CD8-positive, alpha-beta memory T cell (primary cell): ENCODE data around the gene CYP26A1. TPM values are rescaled to one million over a fixed set of nuclear protein-coding genes. Genes with fewer than 3 reads are reported as not detected.

Experiments
- CTCF ChIA-PET: fragments of 350-600 bp; sonication (Branson Sonifier 250); formaldehyde crosslinking; loops from one replicate; lab custom pipeline; 2021; ENCODE audit warnings: antibody characterized with exemption; lab: Charles Lee
- POLR2A ChIA-PET: fragments of 350-600 bp; sonication (Branson Sonifier 250); formaldehyde crosslinking; loops from one replicate; lab custom pipeline; 2021; ENCODE audit warnings: antibody characterized with exemption; lab: Charles Lee
- DNase-seq, 5 donors: peaks; one replicate each; pipeline versions ENCODE4 v3.0.0 to v3.0.0-alpha.2; 2020 to 2022; ENCODE audit warnings: mixed read lengths in 1 of 5
- H3K27ac ChIP-seq: one replicate; pipeline ENCODE4 v1.7.0; 2013; ENCODE audit warnings: low read depth, mild to moderate bottlenecking, low read length, moderate library complexity
- H3K27me3 ChIP-seq: 2 replicates; pipeline ENCODE4 v1.7.0; 2013; ENCODE audit warnings: low read length, mild to moderate bottlenecking; ENCODE audit not compliant: insufficient read depth, poor library complexity, severe bottlenecking
- H3K36me3 ChIP-seq: 2 replicates; pipeline ENCODE4 v1.7.0; 2013; ENCODE audit warnings: mild to moderate bottlenecking, low read length, moderate library complexity; ENCODE audit not compliant: insufficient read depth
- H3K4me1 ChIP-seq: 2 replicates; pipeline ENCODE4 v1.7.0; 2013; ENCODE audit warnings: mild to moderate bottlenecking, low read length, moderate library complexity; ENCODE audit not compliant: insufficient read depth
- H3K4me3 ChIP-seq: 2 replicates; pipeline ENCODE4 v1.7.0; 2013; ENCODE audit warnings: mild to moderate bottlenecking, low read length
- H3K9me3 ChIP-seq: 2 replicates; pipeline ENCODE4 v1.7.0; 2013; ENCODE audit warnings: mild to moderate bottlenecking, low read length
- H3K27ac Mint-ChIP-seq, 8 donors: one replicate each; pipeline ENCODE4 v1.8.0; 2020 to 2021; ENCODE audit warnings: mixed read lengths in 8 of 8, mild to moderate bottlenecking in 6 of 8, inconsistent platforms in 3 of 8, moderate library complexity in 3 of 8
- H3K27me3 Mint-ChIP-seq, 2 donors: one replicate each; pipeline ENCODE4 v1.8.0; 2020 to 2021; ENCODE audit warnings: mixed read lengths in 2 of 2, mild to moderate bottlenecking in 1 of 2, moderate library complexity in 1 of 2
- H3K36me3 Mint-ChIP-seq, 3 donors: one replicate each; pipeline ENCODE4 v1.8.0; 2020 to 2021; ENCODE audit warnings: mixed read lengths in 3 of 3, inconsistent platforms in 1 of 3, mild to moderate bottlenecking in 1 of 3
- H3K4me1 Mint-ChIP-seq, 3 donors: one replicate each; pipeline ENCODE4 v1.8.0; 2020 to 2021; ENCODE audit warnings: mixed read lengths in 3 of 3, inconsistent platforms in 1 of 3, mild to moderate bottlenecking in 1 of 3
- H3K4me3 Mint-ChIP-seq, 7 donors: one replicate each; pipeline ENCODE4 v1.8.0; 2020 to 2021; ENCODE audit warnings: mixed read lengths in 7 of 7, mild to moderate bottlenecking in 6 of 7, moderate library complexity in 4 of 7, inconsistent platforms in 2 of 7
- H3K9me3 Mint-ChIP-seq, 5 donors: one replicate each; pipeline ENCODE4 v1.8.0; 2020 to 2022; ENCODE audit warnings: mixed read lengths in 5 of 5, mild to moderate bottlenecking in 3 of 5, moderate library complexity in 2 of 5, inconsistent platforms in 1 of 5
- polyA plus RNA-seq: library from polyadenylated mRNA; unstranded; fragments of 300-500 nt; fragmentation: Illumina TruSeq; gene quantifications from one replicate; pipeline ENCODE4 v1.2.3, GENCODE V29; 2021
- total RNA-seq, 2 experiments: library from RNA; stranded (reverse); gene quantifications; one replicate each; pipeline ENCODE4 v1.2.3, GENCODE V29; 2021

CYP26A1 gene, protein sequence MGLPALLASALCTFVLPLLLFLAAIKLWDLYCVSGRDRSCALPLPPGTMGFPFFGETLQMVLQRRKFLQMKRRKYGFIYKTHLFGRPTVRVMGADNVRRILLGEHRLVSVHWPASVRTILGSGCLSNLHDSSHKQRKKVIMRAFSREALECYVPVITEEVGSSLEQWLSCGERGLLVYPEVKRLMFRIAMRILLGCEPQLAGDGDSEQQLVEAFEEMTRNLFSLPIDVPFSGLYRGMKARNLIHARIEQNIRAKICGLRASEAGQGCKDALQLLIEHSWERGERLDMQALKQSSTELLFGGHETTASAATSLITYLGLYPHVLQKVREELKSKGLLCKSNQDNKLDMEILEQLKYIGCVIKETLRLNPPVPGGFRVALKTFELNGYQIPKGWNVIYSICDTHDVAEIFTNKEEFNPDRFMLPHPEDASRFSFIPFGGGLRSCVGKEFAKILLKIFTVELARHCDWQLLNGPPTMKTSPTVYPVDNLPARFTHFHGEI
- not detected for total RNA-seq
- polyA plus RNA-seq: not detected

- Mint-ChIP-seq H3K36me3 (no peaks in the 10 kb centered on the region), H3K9me3 (peaks cover 0 to 2% (median 0%) of the 10 kb centered on the region in 5 donors), H3K4me1 (peaks cover 21 to 51% (median 25%) of the 10 kb centered on the region in 3 donors), H3K27ac (no peak within 1 kb of the TSS), H3K27me3 (peaks cover 54 to 76% of the 10 kb centered on the region in 2 donors), H3K4me3 (peak within 1 kb of the TSS; percentile 62 to 76 (median 70))
- Histone ChIP-seq H3K27me3 (peaks cover 21% of the 10 kb centered on the region), H3K27ac (peak within 1 kb of the TSS; percentile 79), H3K4me3 (peak within 1 kb of the TSS; percentile 26), H3K9me3 (no peaks in the 10 kb centered on the region), H3K4me1 (peaks cover 4% of the 10 kb centered on the region), H3K36me3 (no peaks in the 10 kb centered on the region)
- CTCF ChIA-PET: no interaction called here
- POLR2A ChIA-PET: no interaction called here
- no peak for DNase-seq
Measured at GRCh38 chr10:93073539-93074146, at the start of gene CYP26A1. Gene CYP26A1 (plus strand): TSS chr10:93073893. CDS start chr10:93073935, 42 bp downstream.

DNA sequence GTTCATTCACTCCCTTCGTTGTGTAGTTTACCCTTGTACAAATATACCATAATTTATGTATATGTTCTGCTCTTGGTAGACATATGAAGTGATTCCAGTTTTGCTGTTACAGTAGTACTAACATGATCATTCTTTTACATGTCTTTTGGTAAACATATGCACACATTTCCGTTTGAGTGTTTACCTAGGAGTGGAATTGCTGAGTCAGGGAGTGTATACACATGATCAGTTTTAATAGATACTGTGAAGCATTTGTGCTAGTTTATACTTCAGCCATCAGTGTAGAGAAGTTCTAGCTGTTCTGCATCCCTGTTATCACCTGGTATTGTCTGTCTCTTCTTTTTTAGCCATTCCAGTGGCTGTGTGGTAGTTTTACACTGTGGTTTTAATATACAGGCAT, 47.6 kb upstream of the CYP26A1 start:
- H3K4me3 ChIP-seq: no peak overlapping the region
- ChIA-PET POLR2A (no interaction called here), CTCF (no interaction called here)
- Mint-ChIP-seq H3K27me3 (no peaks in the 10 kb centered on the region), H3K36me3 (peaks cover 4 to 32% (median 21%) of the 10 kb centered on the region in 3 donors), H3K4me3 (no peak overlapping the region), H3K4me1 (no peaks in the 10 kb centered on the region), H3K27ac (no peak overlapping the region), H3K9me3 (no peaks in the 10 kb centered on the region)
- no peaks in the 10 kb centered on the region for H3K9me3 ChIP-seq
- H3K27ac ChIP-seq: no peak overlapping the region
- H3K36me3 ChIP-seq: no peaks in the 10 kb centered on the region
- no peak for DNase-seq
- H3K27me3 ChIP-seq: no peaks in the 10 kb centered on the region
- H3K4me1 ChIP-seq: no peaks in the 10 kb centered on the region

DNA sequence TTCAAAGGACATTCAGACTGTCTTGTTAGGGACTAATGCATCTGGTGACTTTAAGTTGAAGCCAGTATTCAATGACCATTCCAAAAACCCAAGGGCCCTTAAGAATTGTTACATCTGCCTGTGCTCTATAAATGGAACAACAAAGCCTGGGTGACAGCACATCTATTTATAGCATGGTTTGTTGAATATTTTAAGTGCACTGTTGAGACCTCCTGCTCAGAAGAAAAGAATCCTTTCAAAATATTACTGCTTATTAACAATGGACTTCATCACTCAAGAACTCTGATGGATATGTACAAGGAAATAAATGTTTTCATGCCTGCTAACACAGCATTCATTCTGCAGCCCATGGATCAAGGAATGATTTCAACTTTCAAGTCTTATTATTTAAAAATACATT, 46.2 kb upstream of the CYP26A1 start:
- H3K9me3 Mint-ChIP-seq: no peaks in the 10 kb centered on the region
- no peaks in the 10 kb centered on the region for H3K27me3 Mint-ChIP-seq
- Histone ChIP-seq H3K36me3 (no peaks in the 10 kb centered on the region), H3K4me1 (no peaks in the 10 kb centered on the region), H3K9me3 (no peaks in the 10 kb centered on the region), H3K4me3 (no peak overlapping the region), H3K27me3 (no peaks in the 10 kb centered on the region), H3K27ac (no peak overlapping the region)
- ChIA-PET CTCF (no interaction called here), POLR2A (no interaction called here)
- peaks cover 4 to 31% (median 19%) of the 10 kb centered on the region in 3 donors for H3K36me3 Mint-ChIP-seq
- no peak overlapping the region for H3K4me3 Mint-ChIP-seq
- H3K4me1 Mint-ChIP-seq: no peaks in the 10 kb centered on the region
- no peak for DNase-seq
- no peak overlapping the region for H3K27ac Mint-ChIP-seq

DNA sequence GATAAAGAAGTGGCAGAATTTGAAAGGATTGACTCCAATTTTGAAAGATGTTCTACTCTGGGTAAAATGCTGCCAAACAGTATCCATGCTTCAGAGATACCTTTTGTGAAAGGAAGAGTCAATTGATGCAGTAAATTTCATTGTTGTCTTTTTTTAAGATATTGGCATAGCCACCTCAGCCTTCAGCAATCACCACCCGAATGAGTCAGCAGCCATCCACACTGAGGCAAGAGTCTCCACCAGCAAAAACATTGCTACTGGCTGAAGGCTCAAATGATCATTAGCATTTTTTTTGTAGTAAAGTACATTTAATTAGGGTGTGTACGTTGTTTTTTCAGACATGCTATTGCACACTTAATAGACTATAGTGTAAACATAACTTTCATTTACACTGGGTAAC, 44.8 kb upstream of the CYP26A1 start:
- no peak for DNase-seq
- POLR2A ChIA-PET: no interaction called here
- Mint-ChIP-seq H3K4me3 (no peak overlapping the region), H3K9me3 (no peaks in the 10 kb centered on the region), H3K4me1 (no peaks in the 10 kb centered on the region), H3K27ac (no peak overlapping the region), H3K36me3 (peaks cover 4 to 29% (median 19%) of the 10 kb centered on the region in 3 donors), H3K27me3 (no peaks in the 10 kb centered on the region)
- H3K27ac ChIP-seq: no peak overlapping the region
- CTCF ChIA-PET: interaction anchor here (0.7 kb wide), 2 partner anchors 32 to 299 kb away, joined by 3 read pairs; no protein-coding TSS in a partner anchor
- no peaks in the 10 kb centered on the region for H3K9me3 ChIP-seq
- H3K36me3 ChIP-seq: no peaks in the 10 kb centered on the region
- H3K4me1 ChIP-seq: no peaks in the 10 kb centered on the region
- no peak overlapping the region for H3K4me3 ChIP-seq
- no peaks in the 10 kb centered on the region for H3K27me3 ChIP-seq

DNA sequence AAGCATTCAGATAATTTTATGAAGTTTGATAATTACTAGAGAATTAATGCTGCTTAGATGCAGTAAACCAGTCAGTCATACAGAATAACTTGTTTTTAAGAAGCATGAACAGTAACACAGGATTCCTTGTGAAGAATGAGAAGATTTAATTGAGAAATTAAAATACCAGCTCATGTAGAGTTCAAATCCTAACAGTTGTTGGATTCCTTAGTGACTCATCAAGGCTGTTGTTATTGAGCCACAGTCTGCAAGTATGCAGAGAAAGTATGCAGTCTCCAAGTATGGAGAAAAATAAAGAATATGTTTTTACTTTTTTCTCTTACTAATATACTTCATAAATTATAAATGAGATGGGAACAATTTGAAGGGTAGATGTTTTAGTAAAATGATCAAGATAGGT, 43.3 kb upstream of the CYP26A1 start:
- no peak for DNase-seq
- H3K4me1 Mint-ChIP-seq: no peaks in the 10 kb centered on the region
- no peak overlapping the region for H3K27ac Mint-ChIP-seq
- no peaks in the 10 kb centered on the region for H3K4me1 ChIP-seq
- CTCF ChIA-PET: no interaction called here
- no peaks in the 10 kb centered on the region for H3K27me3 ChIP-seq
- H3K27ac ChIP-seq: no peak overlapping the region
- no peak overlapping the region for H3K4me3 ChIP-seq
- H3K9me3 Mint-ChIP-seq: no peaks in the 10 kb centered on the region
- no peaks in the 10 kb centered on the region for H3K9me3 ChIP-seq
- no peaks in the 10 kb centered on the region for H3K27me3 Mint-ChIP-seq
- H3K4me3 Mint-ChIP-seq: no peak overlapping the region
- no peaks in the 10 kb centered on the region for H3K36me3 ChIP-seq
- POLR2A ChIA-PET: no interaction called here
- H3K36me3 Mint-ChIP-seq: peaks cover 4 to 25% (median 17%) of the 10 kb centered on the region in 3 donors

DNA sequence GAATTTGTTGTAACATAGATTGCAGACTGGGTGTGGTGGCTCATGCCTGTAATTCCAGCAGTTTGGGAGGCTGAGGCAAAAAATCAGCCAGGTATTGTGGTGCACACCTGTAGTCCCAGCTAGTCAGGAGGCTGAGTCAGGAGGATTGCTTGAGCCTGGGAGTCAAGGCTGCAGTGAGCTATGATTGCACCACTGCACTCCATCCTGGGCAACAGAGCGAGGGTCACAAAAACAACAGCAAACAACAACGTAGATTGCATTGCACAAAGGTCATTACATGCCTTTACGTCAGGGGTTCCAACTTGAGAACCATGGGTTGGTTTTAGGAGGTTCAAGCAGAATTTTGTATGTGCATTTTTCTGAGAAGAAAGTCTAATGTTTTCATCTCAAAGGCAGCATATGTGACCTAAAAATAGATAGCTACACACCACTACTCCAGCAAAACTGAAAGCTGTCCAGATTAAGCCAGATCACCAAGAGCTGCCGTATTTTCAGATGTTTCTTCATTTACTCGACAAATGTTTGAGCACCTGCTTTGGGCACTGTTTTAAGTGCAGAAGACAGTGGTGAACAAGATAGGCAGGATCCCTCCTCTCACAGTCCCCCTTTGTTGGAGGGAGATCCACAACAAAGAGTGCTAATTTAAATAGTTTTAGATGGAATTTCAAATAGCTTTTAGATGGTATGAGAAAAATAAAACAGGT, 41.4 kb upstream of the CYP26A1 start:
- no peaks in the 10 kb centered on the region for H3K4me1 Mint-ChIP-seq
- H3K27me3 Mint-ChIP-seq: no peaks in the 10 kb centered on the region
- no peak for DNase-seq
- H3K27ac ChIP-seq: no peak overlapping the region
- H3K36me3 ChIP-seq: no peaks in the 10 kb centered on the region
- CTCF ChIA-PET: no interaction called here
- no peaks in the 10 kb centered on the region for H3K9me3 ChIP-seq
- H3K9me3 Mint-ChIP-seq: no peaks in the 10 kb centered on the region
- H3K36me3 Mint-ChIP-seq: peaks cover 8 to 10% (median 10%) of the 10 kb centered on the region in 3 donors
- H3K27ac Mint-ChIP-seq: peak overlapping the region in 1 of 8 donors; percentile 61
- H3K4me3 ChIP-seq: no peak overlapping the region
- no peak overlapping the region for H3K4me3 Mint-ChIP-seq
- POLR2A ChIA-PET: no interaction called here
- H3K4me1 ChIP-seq: no peaks in the 10 kb centered on the region
- H3K27me3 ChIP-seq: no peaks in the 10 kb centered on the region

- peak overlapping the region in 2 of 8 donors; percentile 5 to 26 for H3K27ac Mint-ChIP-seq
- no peak for DNase-seq
- Histone ChIP-seq H3K27ac (no peak overlapping the region), H3K27me3 (no peaks in the 10 kb centered on the region), H3K36me3 (no peaks in the 10 kb centered on the region), H3K4me1 (no peaks in the 10 kb centered on the region), H3K9me3 (no peaks in the 10 kb centered on the region), H3K4me3 (no peak overlapping the region)
- POLR2A ChIA-PET: no interaction called here
- no peak overlapping the region for H3K4me3 Mint-ChIP-seq
- peaks cover 7 to 10% (median 8%) of the 10 kb centered on the region in 3 donors for H3K36me3 Mint-ChIP-seq
- CTCF ChIA-PET: no interaction called here
- H3K4me1 Mint-ChIP-seq: no peaks in the 10 kb centered on the region
- H3K9me3 Mint-ChIP-seq: no peaks in the 10 kb centered on the region
- H3K27me3 Mint-ChIP-seq: no peaks in the 10 kb centered on the region
Measured at GRCh38 chr10:93032809-93033137, 40.9 kb upstream of the CYP26A1 start.

- CTCF ChIA-PET: no interaction called here
- Histone ChIP-seq H3K4me1 (no peaks in the 10 kb centered on the region), H3K36me3 (no peaks in the 10 kb centered on the region), H3K27me3 (no peaks in the 10 kb centered on the region), H3K9me3 (no peaks in the 10 kb centered on the region), H3K4me3 (no peak overlapping the region), H3K27ac (no peak overlapping the region)
- Mint-ChIP-seq H3K27ac (no peak overlapping the region), H3K27me3 (no peaks in the 10 kb centered on the region), H3K4me1 (no peaks in the 10 kb centered on the region), H3K4me3 (no peak overlapping the region), H3K9me3 (no peaks in the 10 kb centered on the region), H3K36me3 (peaks cover 5 to 7% (median 5%) of the 10 kb centered on the region in 3 donors)
- POLR2A ChIA-PET: no interaction called here
- DNase-seq: no peak
Measured at GRCh38 chr10:93034426-93034825, 39.3 kb upstream of the CYP26A1 start.
